GM18511 (cell line): ENCODE data around the gene ABI1.
"Not testable (repeated sequence)": the region's sequence is repeated elsewhere in the genome, so short reads cannot be mapped to it uniquely, and the experiment has no call there.

ENCODE experiments used
- ATAC-seq: cut with Tn5 transposase; IDR thresholded peaks from one replicate; pipeline ENCODE4 v1.9.1; 2021; ENCODE audit warnings: mild to moderate bottlenecking, moderate library complexity; ENCODE audit not compliant: unreplicated experiment

Gene ABI1

DNA sequence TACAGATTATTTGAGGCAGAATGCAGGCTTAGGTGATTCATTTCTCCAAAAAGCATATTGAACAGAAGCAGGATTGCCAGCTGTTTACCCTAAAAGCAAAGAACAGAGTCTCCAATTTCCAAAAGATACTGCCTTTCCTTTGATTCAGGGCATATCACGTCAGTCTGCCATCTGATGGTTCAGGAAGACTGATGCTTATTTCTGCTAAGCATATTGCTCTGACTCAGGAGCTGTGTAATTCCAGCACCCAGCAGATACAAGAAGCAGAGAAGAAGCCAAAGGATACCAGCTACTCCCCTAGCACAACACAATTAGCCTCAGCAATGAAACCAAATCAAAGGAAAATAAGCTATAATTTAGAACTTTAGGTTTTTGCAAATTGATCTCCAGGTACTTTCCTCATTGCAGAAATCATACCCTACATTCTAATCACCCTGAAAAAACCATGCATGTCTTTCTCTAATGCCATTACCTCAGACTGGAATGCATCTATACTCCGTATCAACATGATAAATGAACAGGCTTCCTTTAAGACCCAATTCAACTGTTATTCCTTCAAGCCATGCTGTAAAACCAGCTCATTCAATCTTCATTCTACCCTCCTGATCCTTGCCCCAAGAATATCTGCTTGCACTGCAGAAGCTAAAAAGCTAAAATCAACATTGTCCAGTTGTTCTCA, 55.1 kb downstream of the ABI1 start:
- no peak for ATAC-seq

DNA sequence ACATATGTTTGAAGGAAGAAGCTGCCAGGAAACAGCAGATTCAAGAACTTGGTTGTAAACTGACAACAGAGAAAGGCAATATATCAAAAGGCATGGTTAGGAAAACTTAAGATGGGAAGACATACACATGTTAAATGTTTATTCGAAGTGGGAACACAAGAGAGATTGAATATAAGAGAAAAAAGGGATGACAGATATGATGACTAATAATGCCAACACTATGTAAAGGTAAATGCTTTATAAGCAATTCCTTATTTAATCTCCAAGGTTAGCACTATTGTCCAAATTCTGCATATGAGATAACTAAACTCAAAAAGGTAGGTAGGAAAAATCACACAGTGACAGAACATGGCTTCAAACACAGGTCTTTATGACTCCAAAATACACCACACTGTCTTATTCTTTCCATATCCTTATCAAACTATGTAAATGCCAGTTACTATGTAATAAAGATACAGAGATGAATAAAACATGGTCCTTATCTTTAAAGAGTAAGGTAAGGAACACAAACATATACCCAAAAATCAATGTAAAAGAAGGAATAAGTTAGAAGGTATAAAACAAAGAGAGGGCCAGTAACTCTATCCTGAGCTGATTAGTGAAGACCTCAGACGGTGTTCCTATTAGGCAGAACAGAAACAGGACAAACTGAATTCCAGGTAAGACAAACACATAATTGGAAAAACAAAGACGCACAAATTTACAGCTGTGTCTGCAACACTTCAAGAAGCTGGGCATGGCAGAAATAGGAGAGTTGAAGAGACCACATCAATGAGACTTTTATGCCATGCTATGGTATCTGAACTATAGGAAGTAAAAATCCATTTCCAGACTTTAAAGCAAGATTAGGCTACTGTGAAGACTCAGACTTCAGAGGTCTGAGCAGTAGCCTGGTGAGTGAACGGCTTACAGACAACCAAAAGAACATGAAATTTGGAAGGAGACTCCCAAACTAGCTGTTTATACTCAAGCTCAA, 56.1 kb downstream of the ABI1 start:
- ATAC-seq: no peak

DNA sequence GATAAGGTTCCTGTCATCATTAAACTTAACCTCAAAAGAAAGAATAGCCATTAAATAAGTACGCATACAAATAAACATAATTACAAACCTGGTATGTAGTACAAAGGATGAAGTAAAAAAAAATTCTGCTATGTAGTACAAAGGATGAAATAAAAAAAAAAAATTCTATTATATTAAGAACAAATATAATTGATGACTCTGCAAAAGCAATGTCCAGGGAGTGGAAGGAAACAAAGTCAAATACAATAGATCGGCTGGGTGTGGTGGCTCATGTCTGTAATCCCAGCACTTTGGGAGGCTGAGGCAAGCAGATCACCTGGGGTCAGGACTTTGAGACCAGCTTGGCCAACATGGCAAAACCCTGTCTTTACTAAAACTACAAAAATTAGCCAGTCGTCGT, 56.9 kb downstream of the ABI1 start:
- ATAC-seq: no peak

DNA sequence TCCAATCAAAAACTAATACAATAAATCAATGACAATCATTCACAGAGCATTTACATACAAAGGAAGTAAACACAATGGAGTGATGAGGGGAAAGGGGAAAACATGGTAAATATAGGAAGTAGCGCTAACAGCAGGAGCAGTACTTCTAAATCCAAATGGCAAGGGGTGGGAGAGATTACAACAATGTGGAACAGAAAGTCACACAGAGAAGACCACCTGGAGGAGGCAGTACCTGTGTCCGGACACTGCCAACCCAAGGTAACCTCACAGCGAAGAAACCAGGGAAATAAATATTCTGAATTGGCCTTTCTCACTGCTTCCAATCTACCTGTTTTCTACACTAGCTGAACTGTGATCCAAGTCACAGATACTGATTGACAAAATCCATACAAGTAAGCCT, 58.2 kb downstream of the ABI1 start:
- ATAC-seq: no peak

DNA sequence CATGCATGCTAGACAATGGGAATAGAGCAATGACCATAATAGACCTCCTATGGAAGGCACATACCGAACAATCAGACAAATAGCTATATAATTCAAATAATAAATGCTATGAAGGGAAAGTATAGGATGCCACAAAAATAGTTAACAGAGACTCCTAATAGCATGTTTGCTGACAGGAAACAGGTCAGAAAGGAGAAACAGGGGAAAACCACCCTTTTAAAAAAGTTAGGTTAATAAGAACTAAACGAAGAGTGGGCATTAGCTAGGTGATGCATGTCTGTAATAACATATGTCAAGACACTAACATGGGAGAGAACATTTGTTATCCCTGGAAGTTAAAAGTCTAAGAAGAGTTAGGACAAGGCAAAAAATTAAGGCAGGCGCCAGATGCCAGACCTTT, 58.9 kb downstream of the ABI1 start:
- no peak for ATAC-seq

DNA sequence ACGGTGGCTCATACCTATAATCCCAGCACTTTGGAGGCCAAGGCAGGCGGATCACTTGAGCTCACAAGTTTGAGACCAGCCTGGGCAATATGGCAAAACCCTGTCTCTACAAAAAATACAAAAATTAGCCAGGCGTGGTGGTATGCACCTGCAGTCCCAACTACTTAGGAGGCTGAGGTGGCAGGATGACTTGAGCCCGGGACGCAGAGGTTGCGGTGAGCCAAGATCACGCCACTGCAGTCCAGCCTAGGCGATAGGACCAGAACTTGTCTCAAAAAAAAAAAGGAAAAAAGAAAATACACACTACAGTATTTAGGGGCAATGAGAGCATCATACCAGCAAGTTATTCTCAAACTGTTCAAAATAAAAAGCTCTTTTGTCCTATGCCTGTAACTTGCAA, 59.5 kb downstream of the ABI1 start:
- no peak for ATAC-seq

DNA sequence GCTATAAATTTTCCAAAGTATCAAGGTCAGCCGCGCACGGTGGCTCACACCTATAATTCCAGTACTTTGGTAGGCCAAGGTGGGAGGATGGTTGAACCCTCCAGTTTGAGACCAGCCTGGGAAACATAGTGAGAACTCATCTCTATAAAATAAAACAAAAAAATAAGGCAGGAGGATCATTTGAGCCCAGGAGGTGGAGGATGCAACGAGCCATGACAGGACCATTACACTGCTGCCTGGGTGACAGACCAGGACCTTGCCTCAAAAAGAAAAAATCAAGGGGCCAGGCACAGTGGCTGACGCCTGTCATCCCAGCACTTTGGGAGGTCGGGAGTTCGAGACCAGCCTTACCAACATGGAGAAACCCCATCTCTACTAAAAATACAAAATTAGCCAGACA, 60.3 kb downstream of the ABI1 start:
- ATAC-seq: no peak

DNA sequence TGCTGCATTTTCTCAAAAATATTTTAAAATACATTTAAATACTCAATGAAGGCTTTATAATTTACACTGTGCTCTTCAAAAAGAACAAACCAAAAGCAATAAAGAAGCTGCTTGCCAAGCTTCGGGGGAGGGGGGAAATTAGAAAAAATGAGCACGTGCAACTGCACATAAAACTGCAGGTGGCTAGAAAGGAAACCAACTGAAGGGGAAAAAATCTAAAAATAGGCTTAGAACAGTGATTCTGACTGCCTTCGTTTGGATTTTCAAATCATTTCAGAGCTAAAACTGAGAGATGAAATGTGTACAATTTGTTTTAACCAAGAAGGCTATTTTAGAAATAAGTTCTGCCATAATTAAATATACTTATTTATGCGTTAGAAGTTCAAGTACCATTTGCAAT, 61.4 kb downstream of the ABI1 start:
- peak; percentile 73 for ATAC-seq

DNA sequence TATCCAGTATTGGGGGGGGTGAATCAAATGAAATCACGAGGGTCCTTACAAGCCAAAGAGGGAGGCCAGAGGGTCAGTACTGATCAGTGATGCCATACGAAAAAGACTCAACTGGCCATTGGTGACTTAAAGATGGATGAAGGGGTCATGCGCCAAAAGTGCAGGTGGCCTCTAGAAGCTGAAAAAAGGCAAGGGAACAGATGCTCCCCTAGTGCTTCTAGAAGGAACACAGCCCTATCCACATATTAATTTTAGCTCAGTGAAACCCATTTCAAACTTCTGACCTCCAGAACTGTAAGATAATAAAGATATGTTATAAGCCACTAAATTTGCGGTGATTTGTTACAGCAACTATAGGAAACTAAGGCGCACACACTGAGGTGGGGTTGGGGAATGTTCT, 62.5 kb downstream of the ABI1 start:
- ATAC-seq: no peak

DNA sequence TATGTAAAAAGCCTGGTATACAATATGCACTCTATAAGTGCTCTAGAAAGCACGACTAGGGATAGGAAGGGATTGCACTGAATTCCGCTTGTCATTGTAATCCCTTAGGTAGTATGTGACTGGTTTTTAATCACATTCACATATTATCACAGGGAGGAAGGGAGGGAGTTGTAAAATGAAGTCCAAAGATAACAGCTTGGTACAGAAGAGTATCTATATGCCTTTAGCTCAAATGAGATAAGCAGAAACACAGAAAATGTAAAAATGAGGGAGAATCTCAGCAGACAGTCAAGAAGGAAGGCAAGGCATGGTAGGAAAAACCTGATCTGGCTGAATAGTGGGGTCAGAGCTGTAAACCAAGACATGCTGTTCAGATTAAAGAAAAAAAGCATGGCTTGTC, 63.4 kb downstream of the ABI1 start:
- ATAC-seq: no peak

DNA sequence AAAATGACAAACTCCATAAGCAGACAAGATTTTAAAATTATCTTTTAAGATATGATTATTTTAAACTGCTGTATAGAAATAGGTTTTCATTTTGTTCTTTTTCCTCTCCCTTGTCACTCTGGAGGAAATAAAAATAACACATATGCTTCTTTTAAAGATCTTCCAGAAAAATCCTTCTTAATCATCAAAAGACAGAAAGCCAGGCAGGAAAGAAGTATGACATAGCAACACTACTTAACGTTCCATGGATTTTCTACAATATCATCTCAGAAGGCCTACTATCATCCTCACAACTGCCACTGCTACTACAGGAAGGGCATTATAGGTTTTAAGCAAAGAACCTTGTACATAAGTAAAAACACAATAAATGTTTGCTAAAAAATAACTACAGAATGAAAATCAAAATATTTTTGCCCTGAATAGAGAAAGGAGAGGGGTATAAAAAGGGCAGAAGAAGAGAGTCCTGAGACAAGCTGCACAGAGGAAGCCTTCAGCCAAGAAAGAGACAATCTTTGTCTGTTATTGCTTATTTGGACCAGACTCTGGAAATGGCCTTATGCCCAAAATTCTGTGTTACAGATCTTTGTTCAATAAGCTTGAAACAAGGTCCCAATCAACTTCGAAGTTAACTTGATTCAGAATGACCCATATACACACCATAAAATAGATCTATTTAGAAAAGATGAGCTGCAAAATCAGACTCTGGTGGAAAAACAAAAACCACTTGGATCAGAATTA, 67.8 kb downstream of the ABI1 start:
- ATAC-seq: no peak

DNA sequence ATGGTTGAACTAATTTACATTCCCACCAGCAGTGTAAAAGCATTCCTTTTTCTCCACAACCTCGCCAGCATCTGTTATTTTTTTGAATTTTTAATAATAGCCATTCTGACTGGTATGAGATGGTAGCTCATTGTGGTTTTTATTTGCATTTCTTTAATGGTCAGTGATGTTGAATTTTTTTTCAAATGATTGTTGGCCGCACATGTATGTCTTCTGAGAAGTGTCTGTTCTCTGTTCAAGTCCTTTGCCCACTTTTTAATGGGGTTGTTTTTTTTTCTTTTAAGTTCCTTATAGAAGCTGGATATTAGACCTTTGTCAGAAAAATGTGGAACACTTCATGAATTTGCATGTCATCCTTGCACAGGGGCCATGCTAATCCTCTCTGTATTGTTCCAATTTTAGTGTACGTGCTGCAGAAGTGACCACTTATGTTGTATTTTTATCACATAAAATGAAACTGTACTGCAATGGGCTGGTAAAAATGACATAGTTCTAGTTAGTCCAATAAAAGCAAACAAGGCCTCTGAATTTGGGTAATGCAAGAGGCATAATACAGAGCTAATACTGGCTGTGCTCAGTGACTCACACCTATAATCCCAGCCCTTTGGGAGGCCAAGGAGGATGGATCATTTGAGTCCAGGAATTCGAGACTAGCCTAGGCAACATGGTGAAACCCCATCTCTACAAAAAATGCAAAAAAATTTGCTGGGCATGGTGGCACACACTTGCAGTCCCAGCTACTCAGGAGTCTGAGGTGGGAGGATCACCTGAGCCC, 70.3 kb downstream of the ABI1 start:
- no peak for ATAC-seq

DNA sequence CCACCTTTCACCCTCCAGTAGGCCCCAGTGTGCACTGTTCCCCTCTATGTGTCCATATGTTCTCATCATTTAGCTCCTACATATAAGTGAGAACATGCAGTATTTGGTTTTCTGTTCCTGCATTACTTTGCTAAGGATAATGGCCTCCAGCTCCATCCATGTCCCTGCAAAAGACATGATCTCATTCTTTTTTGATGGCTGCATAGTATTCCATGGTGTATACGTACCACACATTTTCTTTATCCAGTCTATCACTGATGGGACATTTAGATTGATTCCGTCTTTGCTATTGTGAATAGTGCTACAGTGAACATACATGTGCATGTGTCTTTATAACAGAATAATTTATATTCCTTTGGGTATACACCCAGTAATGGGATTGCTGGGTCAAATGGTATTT, 71.0 kb downstream of the ABI1 start:
- ATAC-seq: not testable (repeated sequence)

DNA sequence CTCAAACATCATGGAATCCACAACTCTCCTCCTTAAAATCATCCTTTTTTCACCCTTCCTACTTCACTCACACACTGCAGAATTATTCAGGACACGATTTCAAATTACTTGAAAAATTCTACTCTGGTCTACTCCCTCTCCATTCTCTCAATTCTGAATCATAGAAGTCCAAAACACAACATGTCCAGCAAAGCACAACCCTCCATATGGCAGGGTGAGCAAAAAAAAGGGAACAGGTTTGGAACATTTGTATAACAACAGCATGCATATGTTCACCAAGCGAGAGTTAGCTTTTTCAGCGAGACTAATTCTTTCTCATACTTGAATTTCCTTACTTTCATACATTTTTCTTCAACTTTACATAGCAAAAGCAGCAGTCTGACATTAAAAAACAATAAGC, 73.4 kb downstream of the ABI1 start:
- ATAC-seq: no peak

DNA sequence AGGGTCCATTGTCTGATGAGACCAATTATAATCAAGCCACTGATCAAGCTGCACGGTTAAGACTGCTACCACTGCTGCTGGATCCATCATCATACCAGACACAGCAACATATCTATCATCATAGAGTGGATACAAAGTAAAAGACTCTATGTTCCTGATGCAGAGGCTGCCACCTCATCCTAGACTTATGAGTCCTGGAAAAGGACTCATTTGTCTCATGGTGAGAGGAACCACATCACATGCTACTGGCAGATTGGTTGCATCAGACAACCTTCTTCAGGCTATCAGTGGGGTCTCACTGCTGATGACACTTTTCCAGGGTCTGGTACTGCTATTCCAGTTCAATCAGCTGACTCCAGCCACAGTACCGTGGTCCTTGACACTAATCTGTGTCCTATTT, 79.0 kb downstream of the ABI1 start:
- ATAC-seq: no peak

DNA sequence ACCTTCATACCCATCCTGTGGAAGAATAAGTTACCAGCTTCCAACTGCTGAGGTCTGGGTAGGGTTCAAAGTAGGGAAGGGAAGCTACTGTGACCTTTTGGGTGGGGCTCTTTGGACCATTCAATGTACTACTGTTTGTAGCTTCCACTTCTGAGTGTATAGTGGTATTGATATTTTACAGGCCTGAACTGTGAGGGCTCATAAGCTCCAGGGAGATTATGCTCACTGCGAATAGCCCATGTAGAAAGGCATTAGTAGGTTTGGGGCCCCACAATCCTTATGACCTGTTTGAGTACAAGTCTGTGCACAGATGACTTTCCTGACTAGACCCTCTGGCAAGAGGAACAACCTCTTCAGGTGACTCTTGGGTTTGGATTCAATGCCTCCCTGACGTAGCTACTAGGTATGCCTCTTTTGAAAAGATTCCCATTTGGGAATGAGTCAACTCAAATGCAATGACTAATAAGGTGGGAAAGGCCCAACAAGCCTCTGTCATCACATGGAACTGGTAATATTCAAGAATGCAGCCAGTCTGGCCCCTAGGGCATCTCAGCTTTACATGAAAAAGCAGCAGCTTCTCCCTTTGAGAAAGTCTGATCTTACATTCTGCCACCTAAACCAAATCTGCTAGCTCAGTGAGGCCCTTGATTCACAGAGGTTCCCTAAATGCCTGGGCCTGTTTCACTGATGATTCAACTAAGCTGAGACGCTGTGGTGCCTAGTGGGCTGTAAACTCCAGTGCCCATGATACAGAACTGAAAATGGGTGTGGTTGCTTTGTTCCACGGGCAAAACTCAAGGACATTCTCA, 79.8 kb downstream of the ABI1 start:
- ATAC-seq: peak; percentile 73

DNA sequence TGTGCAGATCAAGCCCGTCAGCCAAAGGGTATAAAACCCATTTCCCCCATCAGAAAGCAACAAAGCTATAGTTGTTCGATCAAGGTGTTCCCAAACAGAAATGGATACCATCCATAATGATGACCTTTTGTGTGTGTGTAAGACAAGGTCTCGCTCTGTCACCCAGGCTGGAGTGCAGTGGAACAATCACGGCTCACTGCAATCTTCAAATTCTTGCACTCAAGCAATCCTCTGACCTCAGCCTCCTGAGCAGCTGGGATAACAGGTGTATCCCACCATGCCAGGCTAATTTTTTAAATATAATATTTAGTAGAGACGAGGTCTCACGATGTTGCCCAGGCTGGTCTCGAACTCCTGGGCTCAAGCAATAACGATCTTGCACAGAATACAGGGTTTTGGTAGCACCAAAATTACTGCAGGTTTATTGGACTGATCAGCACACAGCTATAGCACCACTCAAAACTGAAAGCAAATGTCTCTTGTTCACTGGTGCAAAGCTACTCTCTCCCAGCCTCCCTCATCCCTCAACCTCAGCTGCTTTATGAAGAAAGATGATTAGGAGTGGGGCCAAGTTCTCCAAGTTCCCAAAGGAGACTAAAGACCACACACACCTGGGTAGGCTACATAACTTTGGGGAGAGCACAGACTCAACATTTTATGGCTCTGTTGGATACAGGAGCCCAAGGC, 80.5 kb downstream of the ABI1 start:
- ATAC-seq: peak; percentile 49

DNA sequence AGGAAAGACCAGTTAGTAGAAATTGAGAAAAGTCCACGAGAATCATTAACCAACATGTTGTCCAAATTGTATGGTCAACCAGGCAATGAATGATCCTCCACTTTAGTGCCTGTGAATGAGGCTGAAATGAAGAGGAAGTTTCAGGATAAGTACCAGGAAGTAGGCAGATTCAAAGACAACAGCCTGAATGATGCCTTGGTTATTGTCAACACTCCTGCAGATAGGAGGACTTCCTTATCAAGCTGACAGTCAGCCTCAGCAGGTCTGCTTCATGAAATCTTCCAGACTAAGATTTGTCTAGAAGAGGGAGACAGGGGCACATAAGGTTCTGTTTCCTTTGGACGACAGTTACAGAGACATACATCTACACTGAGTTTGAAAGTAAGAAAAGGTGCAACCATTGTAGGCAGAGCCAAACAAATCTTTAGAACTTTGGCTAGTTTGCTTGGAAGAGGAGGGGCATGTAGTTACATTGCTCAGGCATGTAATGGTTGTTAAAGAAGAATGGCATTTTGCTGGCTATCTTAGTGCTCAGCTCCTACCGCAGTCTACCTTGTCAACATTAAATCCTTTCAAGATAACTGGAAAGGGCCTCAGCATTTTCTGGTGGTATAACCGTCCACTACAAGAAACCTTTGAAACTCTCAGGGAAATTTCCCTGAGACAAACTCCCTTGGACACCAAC, 81.4 kb downstream of the ABI1 start:
- no peak for ATAC-seq

DNA sequence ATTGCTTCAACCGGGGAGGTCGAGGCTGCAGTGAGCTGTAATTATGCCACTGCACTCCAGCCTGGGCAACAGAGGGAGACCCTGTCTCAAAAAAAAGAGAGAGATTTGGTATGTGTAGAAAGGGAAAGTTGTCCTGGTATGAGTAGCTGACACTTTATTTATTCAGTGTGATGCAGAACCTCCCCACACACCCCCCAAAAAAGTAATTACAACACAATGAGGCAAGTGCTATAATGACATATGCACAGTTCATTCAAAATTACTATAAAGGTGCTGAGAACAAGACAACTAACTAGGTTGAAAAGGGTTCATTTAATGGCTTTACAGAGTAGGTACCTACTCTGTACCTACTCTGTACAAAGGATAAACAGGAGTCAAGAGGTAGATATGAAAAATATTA, 83.1 kb downstream of the ABI1 start:
- ATAC-seq: no peak
